Astrocyte (in vitro differentiated cells and primary cell): ENCODE results near the gene MYBPC1. TPM values are rescaled to one million over a fixed set of nuclear protein-coding genes. Genes with fewer than 3 reads are reported as not detected.

ENCODE experiments used
- DNase-seq: peaks from one replicate; pipeline ENCODE4 v3.0.0-alpha.2; 2010; ENCODE audit warnings: low read depth
- FAIRE-seq: peaks from 2 replicates; lab custom pipeline; 2011; peaks lifted over from hg19 to GRCh38; lab: Jason Lieb, UNC
- H2AFZ ChIP-seq: 2 replicates; pipeline ENCODE4 v1.6.0; 2012; ENCODE audit warnings: low read depth, low read length, inconsistent platforms
- H3K27ac ChIP-seq: 2 replicates; pipeline ENCODE4 v1.5.1; 2011; ENCODE audit warnings: low read depth, low read length, inconsistent platforms
- H3K27me3 ChIP-seq: 2 replicates; pipeline ENCODE4 v1.6.0; 2011; ENCODE audit warnings: low read length, inconsistent platforms; ENCODE audit not compliant: insufficient read depth
- H3K36me3 ChIP-seq: 2 replicates; pipeline ENCODE4 v1.5.1; 2011; ENCODE audit warnings: low read length, inconsistent platforms; ENCODE audit not compliant: insufficient read depth
- H3K4me1 ChIP-seq: 2 replicates; pipeline ENCODE4 v1.5.1; 2011; ENCODE audit warnings: low read length, inconsistent platforms; ENCODE audit not compliant: insufficient read depth
- H3K4me2 ChIP-seq: 2 replicates; pipeline ENCODE4 v1.6.0; 2012; ENCODE audit warnings: low read length, inconsistent platforms
- H3K4me3 ChIP-seq: 2 replicates; pipeline ENCODE4 v1.5.1; 2011; ENCODE audit warnings: low read depth, mild to moderate bottlenecking, low read length, inconsistent platforms; ENCODE audit not compliant: insufficient read depth
- H3K79me2 ChIP-seq: 2 replicates; pipeline ENCODE4 v1.6.0; 2012; ENCODE audit warnings: mild to moderate bottlenecking, low read length, inconsistent platforms; ENCODE audit not compliant: insufficient read depth
- H3K9ac ChIP-seq: 2 replicates; pipeline ENCODE4 v1.6.0; 2012; ENCODE audit warnings: mild to moderate bottlenecking, low read length, inconsistent platforms
- H3K9me3 ChIP-seq: 2 replicates; pipeline ENCODE4 v1.5.1; 2012; ENCODE audit warnings: low read depth, mild to moderate bottlenecking, low read length, inconsistent platforms; ENCODE audit not compliant: insufficient read depth
- H4K20me1 ChIP-seq: 2 replicates; pipeline ENCODE4 v1.6.0; 2012; ENCODE audit warnings: low read length, inconsistent platforms; ENCODE audit not compliant: insufficient read depth
- H3K27ac Mint-ChIP-seq: one replicate; pipeline ENCODE4 v1.8.0; 2021; ENCODE audit warnings: mild to moderate bottlenecking, mixed read lengths; ENCODE audit not compliant: unreplicated experiment
- H3K27me3 Mint-ChIP-seq: one replicate; pipeline ENCODE4 v1.8.0; 2021; ENCODE audit warnings: low read depth, mixed read lengths; ENCODE audit not compliant: unreplicated experiment
- H3K36me3 Mint-ChIP-seq: one replicate; pipeline ENCODE4 v1.8.0; 2021; ENCODE audit warnings: low read depth, mixed read lengths; ENCODE audit not compliant: unreplicated experiment
- H3K4me1 Mint-ChIP-seq: one replicate; pipeline ENCODE4 v1.8.0; 2021; ENCODE audit warnings: low read depth, mixed read lengths; ENCODE audit not compliant: unreplicated experiment
- H3K4me3 Mint-ChIP-seq: one replicate; pipeline ENCODE4 v1.8.0; 2021; ENCODE audit warnings: mild to moderate bottlenecking, moderate library complexity, mixed read lengths; ENCODE audit not compliant: unreplicated experiment
- H3K9me3 Mint-ChIP-seq: one replicate; pipeline ENCODE4 v1.8.0; 2021; ENCODE audit warnings: mild to moderate bottlenecking, mixed read lengths; ENCODE audit not compliant: unreplicated experiment
- CTCF ChIP-seq: IDR thresholded peaks from 2 replicates; pipeline ENCODE4 v1.5.1; 2011; ENCODE audit warnings: low read depth, mild to moderate bottlenecking, inconsistent platforms, low read length, moderate library complexity; ENCODE audit not compliant: insufficient read depth
- EZH2 ChIP-seq: IDR thresholded peaks from 2 replicates; pipeline ENCODE4 v1.6.1; 2012; ENCODE audit warnings: mild to moderate bottlenecking, low read length, inconsistent platforms; ENCODE audit not compliant: insufficient read depth
- total RNA-seq: library from RNA; stranded (reverse); gene quantifications from 2 replicates; pipeline ENCODE4 v1.2.1, GENCODE V29; 2021

Gene MYBPC1
- total RNA-seq, 1 donor from 2014 or later: not detected

- Mint-ChIP-seq H3K9me3 (no peaks in the 10 kb centered on the region), H3K4me1 (no peaks in the 10 kb centered on the region), H3K27me3 (peaks cover under 1% of the 10 kb centered on the region), H3K4me3 (no peak overlapping the region), H3K36me3 (no peaks in the 10 kb centered on the region), H3K27ac (no peak overlapping the region)
- Histone ChIP-seq H3K27me3 (no peaks in the 10 kb centered on the region), H3K4me1 (no peaks in the 10 kb centered on the region), H3K4me2 (no peak overlapping the region), H2AFZ (no peak overlapping the region), H3K9ac (no peak overlapping the region), H3K27ac (no peak overlapping the region), H3K79me2 (no peaks in the 10 kb centered on the region), H4K20me1 (no peaks in the 10 kb centered on the region), H3K4me3 (no peak overlapping the region), H3K36me3 (no peaks in the 10 kb centered on the region), H3K9me3 (no peaks in the 10 kb centered on the region)
- TF ChIP-seq CTCF: no peak
- no peak for TF ChIP-seq EZH2
- FAIRE-seq: no peak
- DNase-seq: no peak
Observed at GRCh38 chr12:101648195-101648594, 53.4 kb downstream of the MYBPC1 start.

- Histone ChIP-seq H3K27ac (no peak overlapping the region), H2AFZ (no peak overlapping the region), H3K4me3 (no peak overlapping the region), H3K4me2 (no peak overlapping the region), H3K27me3 (no peaks in the 10 kb centered on the region), H3K79me2 (no peaks in the 10 kb centered on the region), H3K4me1 (no peaks in the 10 kb centered on the region), H4K20me1 (no peaks in the 10 kb centered on the region), H3K9me3 (no peaks in the 10 kb centered on the region), H3K9ac (no peak overlapping the region), H3K36me3 (no peaks in the 10 kb centered on the region)
- H3K4me1 Mint-ChIP-seq: no peaks in the 10 kb centered on the region
- FAIRE-seq (no peak), DNase-seq (no peak)
- H3K36me3 Mint-ChIP-seq: no peaks in the 10 kb centered on the region
- no peak overlapping the region for H3K4me3 Mint-ChIP-seq
- H3K27me3 Mint-ChIP-seq: no peaks in the 10 kb centered on the region
- TF ChIP-seq CTCF (no peak), EZH2 (no peak)
- no peak overlapping the region for H3K27ac Mint-ChIP-seq
- no peaks in the 10 kb centered on the region for H3K9me3 Mint-ChIP-seq
Observed at GRCh38 chr12:101650346-101651117, 55.8 kb downstream of the MYBPC1 start.

GRCh38 chr12:101653030-101653429 lies 58.3 kb downstream of the MYBPC1 start:
- Histone ChIP-seq H3K4me1 (no peaks in the 10 kb centered on the region), H3K79me2 (no peaks in the 10 kb centered on the region), H3K27me3 (no peaks in the 10 kb centered on the region), H3K9ac (no peak overlapping the region), H3K4me2 (no peak overlapping the region), H4K20me1 (no peaks in the 10 kb centered on the region), H3K4me3 (no peak overlapping the region), H3K36me3 (no peaks in the 10 kb centered on the region), H3K27ac (no peak overlapping the region), H3K9me3 (no peaks in the 10 kb centered on the region), H2AFZ (no peak overlapping the region)
- TF ChIP-seq EZH2 (no peak), CTCF (no peak)
- no peaks in the 10 kb centered on the region for H3K36me3 Mint-ChIP-seq
- no peak overlapping the region for H3K27ac Mint-ChIP-seq
- H3K27me3 Mint-ChIP-seq: no peaks in the 10 kb centered on the region
- no peak for DNase-seq
- no peak overlapping the region for H3K4me3 Mint-ChIP-seq
- H3K4me1 Mint-ChIP-seq: no peaks in the 10 kb centered on the region
- FAIRE-seq: no peak
- no peaks in the 10 kb centered on the region for H3K9me3 Mint-ChIP-seq
